ENCODE measurements around the gene SEMA5B. TPM values are rescaled to one million over a fixed set of nuclear protein-coding genes. Genes with fewer than 3 reads are reported as not detected.

The SEMA5B gene
- total RNA-seq, 1 experiment from 2014 or later = not detected

- H3F3A ChIP-seq (ENCODE audit: insufficient read depth, low read depth) = no peaks in the 10 kb centered on the region
- no peaks in the 10 kb centered on the region for H3K36me3 ChIP-seq (ENCODE audit: low read depth)
- CTCF ChIA-PET = no interaction called here
- no peak for TF ChIP-seq CTCF (conservative IDR thresholded peaks at IDR 0.05)
- no peak overlapping the region for H3K4me2 ChIP-seq
- H3K9me2 ChIP-seq (ENCODE audit: insufficient read depth) = no peaks in the 10 kb centered on the region
- peaks cover 3% of the 10 kb centered on the region; the same call in 1 of the 2 replicates for H3K9me3 ChIP-seq (ENCODE audit: insufficient read depth, low read depth)
- H3K79me2 ChIP-seq (ENCODE audit: low read depth) = no peaks in the 10 kb centered on the region
- H3K27me3 ChIP-seq (ENCODE audit: insufficient read depth, low read depth) = no peaks in the 10 kb centered on the region
- BruUV-seq (replicated peaks) = no TSS peak
- no peak for DNase-seq
- intact Hi-C loops (cut with micrococcal nuclease; ENCODE audit: unreplicated experiment) = no loop called here
- peaks cover 20% of the 10 kb centered on the region for H3K4me1 ChIP-seq (replicated peaks; ENCODE audit: insufficient read depth)
- no peak overlapping the region for H2AFZ ChIP-seq
- POLR2A ChIA-PET (ENCODE audit: unreplicated experiment) = no interaction called here
- H3K27ac ChIP-seq = no peak overlapping the region
- no peaks in the 10 kb centered on the region for H4K20me1 ChIP-seq (ENCODE audit: insufficient read depth)
- H3K4me3 ChIP-seq = no peak overlapping the region
These were observed 70.7 kb downstream of the SEMA5B start for GRCh38 chr3:122956693-122957455.

- no peak overlapping the region for H2AFZ ChIP-seq
- CTCF ChIA-PET = no interaction called here
- H3K9me3 ChIP-seq (ENCODE audit: insufficient read depth, low read depth) = peaks cover 3% of the 10 kb centered on the region; the same call in 1 of the 2 replicates
- no peak overlapping the region for H3K4me2 ChIP-seq
- POLR2A ChIA-PET (ENCODE audit: unreplicated experiment) = no interaction called here
- H3F3A ChIP-seq (ENCODE audit: insufficient read depth, low read depth) = no peaks in the 10 kb centered on the region
- no peaks in the 10 kb centered on the region for H3K79me2 ChIP-seq (ENCODE audit: low read depth)
- no peak overlapping the region for H3K4me3 ChIP-seq
- intact Hi-C loops (cut with micrococcal nuclease; ENCODE audit: unreplicated experiment) = no loop called here
- H3K36me3 ChIP-seq (ENCODE audit: low read depth) = no peaks in the 10 kb centered on the region
- TF ChIP-seq EZH2 (IDR thresholded peaks at IDR 0.05; ENCODE audit: low read depth) (no peak), CTCF (conservative IDR thresholded peaks at IDR 0.05) (no peak)
- peaks cover 24% of the 10 kb centered on the region for H3K4me1 ChIP-seq (replicated peaks; ENCODE audit: insufficient read depth)
- no peaks in the 10 kb centered on the region for H3K27me3 ChIP-seq (ENCODE audit: insufficient read depth, low read depth)
- H3K9me2 ChIP-seq (ENCODE audit: insufficient read depth) = no peaks in the 10 kb centered on the region
- BruUV-seq (replicated peaks) = no TSS peak
- H3K27ac ChIP-seq = no peak overlapping the region
- no peaks in the 10 kb centered on the region for H4K20me1 ChIP-seq (ENCODE audit: insufficient read depth)
- DNase-seq = no peak
These were observed 71.5 kb downstream of the SEMA5B start for GRCh38 chr3:122955916-122956692.

GRCh38 chr3:122952520-122952919, 75.0 kb downstream of the SEMA5B start:
- CTCF ChIA-PET = interaction anchor here (0.6 kb wide), 1 partner anchor 568 kb away, joined by 3 read pairs; the partner anchor contains the start of gene FAM162A
- TF ChIP-seq CTCF (conservative IDR thresholded peaks at IDR 0.05) (0 out of 2 replicates have a peak, but pooled peaks have one; percentile 23), EZH2 (IDR thresholded peaks at IDR 0.05; ENCODE audit: low read depth) (no peak)
- H3K9me2 ChIP-seq (ENCODE audit: insufficient read depth) = no peaks in the 10 kb centered on the region
- peak overlapping the region; percentile 71 for H3K27ac ChIP-seq
- peak overlapping the region; percentile 53 for H3K4me2 ChIP-seq
- no peak overlapping the region for H2AFZ ChIP-seq
- H3F3A ChIP-seq (ENCODE audit: insufficient read depth, low read depth) = no peaks in the 10 kb centered on the region
- no peaks in the 10 kb centered on the region for H4K20me1 ChIP-seq (ENCODE audit: insufficient read depth)
- intact Hi-C loops (cut with micrococcal nuclease; ENCODE audit: unreplicated experiment) = no loop called here
- no peak overlapping the region for H3K4me3 ChIP-seq
- peaks cover 29% of the 10 kb centered on the region for H3K4me1 ChIP-seq (replicated peaks; ENCODE audit: insufficient read depth)
- no peaks in the 10 kb centered on the region for H3K27me3 ChIP-seq (ENCODE audit: insufficient read depth, low read depth)
- H3K9me3 ChIP-seq (ENCODE audit: insufficient read depth, low read depth) = peaks cover 3% of the 10 kb centered on the region; the same call in 1 of the 2 replicates
- no TSS peak for BruUV-seq (replicated peaks)
- POLR2A ChIA-PET (ENCODE audit: unreplicated experiment) = no interaction called here
- no peaks in the 10 kb centered on the region for H3K79me2 ChIP-seq (ENCODE audit: low read depth)
- peak; percentile 35 to 87 for DNase-seq
- no peaks in the 10 kb centered on the region for H3K36me3 ChIP-seq (ENCODE audit: low read depth)

Data from PC-9 (cell line).